ENCODE measurements around the gene BHLHE40.

The BHLHE40 gene

DNA sequence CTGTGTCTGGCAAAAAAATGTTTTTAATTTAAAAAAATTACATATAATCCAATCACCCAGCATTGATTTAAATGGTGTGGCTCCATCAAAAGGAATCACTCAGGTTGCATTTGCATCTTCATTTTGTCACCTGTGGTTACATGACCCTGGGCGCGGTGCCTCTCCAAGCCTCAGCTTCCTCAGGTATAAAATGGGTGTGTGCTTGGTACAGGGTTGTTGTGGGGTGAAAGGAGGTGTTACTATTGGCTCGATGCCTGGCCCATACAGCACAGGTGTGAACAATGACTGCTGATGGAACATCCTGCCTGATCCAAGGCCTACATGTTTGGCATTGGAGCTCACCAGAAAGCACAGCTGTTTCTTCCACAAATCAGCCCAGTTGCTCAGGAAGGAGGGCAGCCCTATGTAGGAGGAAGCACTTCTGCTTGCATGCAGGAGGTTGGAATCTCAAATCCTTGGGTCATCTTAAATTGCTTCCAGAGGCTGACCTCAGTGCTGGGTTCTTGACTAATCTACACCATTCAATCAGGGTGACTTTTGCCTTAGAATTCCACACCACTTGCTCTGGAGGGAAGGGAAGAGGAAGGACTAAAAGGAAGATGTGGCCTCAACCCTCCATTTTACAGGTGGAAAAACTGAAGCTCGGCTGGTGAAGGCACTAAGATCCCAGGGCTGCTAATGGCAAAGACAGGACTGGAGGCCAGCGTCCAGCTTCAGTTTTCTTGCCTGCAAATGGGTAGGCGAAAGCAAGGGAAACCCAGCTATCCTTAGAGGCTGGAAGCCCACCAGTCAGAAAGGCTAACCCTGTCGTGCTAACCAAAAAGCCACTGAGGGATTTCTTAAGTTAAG is 31.7 kb downstream of the BHLHE40 start:
- TF ChIP-seq, protein P1, sequence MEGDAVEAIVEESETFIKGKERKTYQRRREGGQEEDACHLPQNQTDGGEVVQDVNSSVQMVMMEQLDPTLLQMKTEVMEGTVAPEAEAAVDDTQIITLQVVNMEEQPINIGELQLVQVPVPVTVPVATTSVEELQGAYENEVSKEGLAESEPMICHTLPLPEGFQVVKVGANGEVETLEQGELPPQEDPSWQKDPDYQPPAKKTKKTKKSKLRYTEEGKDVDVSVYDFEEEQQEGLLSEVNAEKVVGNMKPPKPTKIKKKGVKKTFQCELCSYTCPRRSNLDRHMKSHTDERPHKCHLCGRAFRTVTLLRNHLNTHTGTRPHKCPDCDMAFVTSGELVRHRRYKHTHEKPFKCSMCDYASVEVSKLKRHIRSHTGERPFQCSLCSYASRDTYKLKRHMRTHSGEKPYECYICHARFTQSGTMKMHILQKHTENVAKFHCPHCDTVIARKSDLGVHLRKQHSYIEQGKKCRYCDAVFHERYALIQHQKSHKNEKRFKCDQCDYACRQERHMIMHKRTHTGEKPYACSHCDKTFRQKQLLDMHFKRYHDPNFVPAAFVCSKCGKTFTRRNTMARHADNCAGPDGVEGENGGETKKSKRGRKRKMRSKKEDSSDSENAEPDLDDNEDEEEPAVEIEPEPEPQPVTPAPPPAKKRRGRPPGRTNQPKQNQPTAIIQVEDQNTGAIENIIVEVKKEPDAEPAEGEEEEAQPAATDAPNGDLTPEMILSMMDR (IDR thresholded peaks at IDR 0.05; ENCODE audit: borderline replicate concordance, insufficient read depth, low read depth, low read length), result no peak
- peak overlapping the region; percentile 39 for H3K4me3 ChIP-seq (ENCODE audit: low read depth, low read length)

- peak overlapping the region; percentile 39 for H3K4me3 ChIP-seq (ENCODE audit: low read depth, low read length)
- TF ChIP-seq, protein P1 (IDR thresholded peaks at IDR 0.05; ENCODE audit: borderline replicate concordance, insufficient read depth, low read depth, low read length), result no peak
Measured at GRCh38 chr3:5011555-5012256, 32.5 kb downstream of the BHLHE40 start.

DNA sequence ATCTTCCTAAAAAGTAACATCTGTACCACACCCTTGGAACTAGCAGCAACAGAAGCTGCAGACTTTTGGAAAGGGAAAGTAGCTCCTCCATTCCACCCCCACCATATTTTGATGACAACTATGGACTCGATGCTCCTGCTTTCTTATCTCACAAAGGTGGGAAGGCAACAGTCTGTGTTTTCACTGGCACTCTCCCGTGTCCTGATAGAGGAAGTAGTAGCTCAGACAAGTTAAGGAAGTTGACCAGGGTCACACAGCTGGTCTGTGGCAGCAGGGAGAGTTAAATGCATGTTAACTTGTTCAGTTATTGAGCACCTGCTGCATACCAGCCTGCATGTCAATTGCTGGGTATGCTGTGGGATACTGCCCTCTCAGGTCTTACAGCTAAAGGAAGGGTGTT is 33.1 kb downstream of the BHLHE40 start:
- TF ChIP-seq, protein P1 (IDR thresholded peaks at IDR 0.05; ENCODE audit: borderline replicate concordance, insufficient read depth, low read depth, low read length), result no peak
- no peak overlapping the region for H3K4me3 ChIP-seq (ENCODE audit: low read depth, low read length)

DNA sequence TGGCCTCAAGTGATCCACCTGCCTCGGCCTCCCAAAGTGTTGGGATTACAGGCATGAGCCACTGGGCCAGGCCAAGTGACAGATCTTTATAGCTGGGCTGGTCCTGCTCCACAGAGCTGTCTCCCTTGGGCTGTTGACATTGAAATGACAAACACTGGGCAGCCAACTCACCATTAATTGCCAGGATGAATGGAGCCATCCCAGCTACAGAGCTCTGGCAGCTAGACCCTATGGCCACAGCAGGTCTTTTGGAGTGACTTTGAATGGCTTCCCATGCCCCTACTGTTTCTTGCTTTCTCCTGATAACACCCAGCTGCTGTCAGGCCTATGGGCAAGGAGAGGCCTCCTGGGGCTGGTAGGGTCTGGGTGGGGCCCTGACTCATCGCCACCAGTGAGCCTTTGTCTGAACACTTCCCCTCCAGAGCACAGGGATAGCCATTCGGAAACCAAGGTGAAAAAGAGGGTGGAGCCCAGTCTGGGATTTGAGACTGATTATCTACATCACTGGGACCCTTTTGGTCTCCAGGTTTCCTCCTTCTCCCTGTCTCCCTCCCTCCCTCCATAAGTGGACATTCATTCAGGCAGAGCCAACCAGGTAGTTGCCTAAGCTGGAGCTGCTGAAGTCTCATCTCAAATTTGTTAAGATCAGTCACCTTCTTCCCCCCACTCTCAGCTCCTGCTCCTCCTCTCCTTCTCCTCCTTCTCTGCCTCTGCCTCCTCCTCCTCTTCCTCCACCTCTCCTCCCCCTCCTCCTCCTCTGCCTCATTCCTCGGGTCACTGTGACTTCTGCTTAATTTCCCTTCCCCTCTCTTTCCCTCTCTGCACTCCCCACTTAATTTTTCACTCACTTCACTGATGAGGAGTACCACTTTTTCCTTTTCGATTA is 34.0 kb downstream of the BHLHE40 start:
- TF ChIP-seq, protein P1 (IDR thresholded peaks at IDR 0.05; ENCODE audit: borderline replicate concordance, insufficient read depth, low read depth, low read length), result no peak
- no peak overlapping the region for H3K4me3 ChIP-seq (ENCODE audit: low read depth, low read length)

DNA sequence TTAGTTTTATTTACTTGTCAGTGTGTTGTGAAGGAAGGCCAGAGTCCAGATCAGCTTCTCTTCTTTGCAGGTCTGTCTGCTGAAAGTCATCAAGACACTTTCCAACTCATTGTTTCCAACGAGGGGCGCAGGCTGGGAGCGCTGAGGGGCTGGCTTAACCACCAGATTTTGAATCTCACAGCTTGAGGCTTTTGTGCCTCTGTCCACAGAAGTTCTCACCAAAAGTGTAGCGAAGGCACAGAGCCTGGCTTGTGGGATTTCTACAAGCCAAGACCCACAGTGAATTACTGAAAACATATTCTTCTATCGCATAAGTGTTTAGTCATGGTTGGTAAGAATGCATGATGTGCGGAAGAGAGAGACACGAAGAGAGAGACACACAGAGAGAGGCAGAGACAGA is 35.2 kb downstream of the BHLHE40 start:
- TF ChIP-seq, protein P1 (IDR thresholded peaks at IDR 0.05; ENCODE audit: borderline replicate concordance, insufficient read depth, low read depth, low read length), result no peak
- no peak overlapping the region for H3K4me3 ChIP-seq (ENCODE audit: low read depth, low read length)

- H3K4me3 ChIP-seq (ENCODE audit: low read depth, low read length), result no peak overlapping the region
- TF ChIP-seq, protein P1 (IDR thresholded peaks at IDR 0.05; ENCODE audit: borderline replicate concordance, insufficient read depth, low read depth, low read length), result no peak
Measured at GRCh38 chr3:5015056-5015455, 35.8 kb downstream of the BHLHE40 start.
